Activated CD4-positive, alpha-beta T cell treated with anti-CD3 and anti-CD28 coated beads for 24 hours (primary cell): Measurements from ENCODE around the gene PAPOLB.

ENCODE experiments used
- DNase-seq, 2 donors: peaks; one replicate each; pipeline ENCODE4 v3.0.0-alpha.2; 2020; ENCODE audit warnings: low read depth in 2 of 2

Gene PAPOLB

DNA sequence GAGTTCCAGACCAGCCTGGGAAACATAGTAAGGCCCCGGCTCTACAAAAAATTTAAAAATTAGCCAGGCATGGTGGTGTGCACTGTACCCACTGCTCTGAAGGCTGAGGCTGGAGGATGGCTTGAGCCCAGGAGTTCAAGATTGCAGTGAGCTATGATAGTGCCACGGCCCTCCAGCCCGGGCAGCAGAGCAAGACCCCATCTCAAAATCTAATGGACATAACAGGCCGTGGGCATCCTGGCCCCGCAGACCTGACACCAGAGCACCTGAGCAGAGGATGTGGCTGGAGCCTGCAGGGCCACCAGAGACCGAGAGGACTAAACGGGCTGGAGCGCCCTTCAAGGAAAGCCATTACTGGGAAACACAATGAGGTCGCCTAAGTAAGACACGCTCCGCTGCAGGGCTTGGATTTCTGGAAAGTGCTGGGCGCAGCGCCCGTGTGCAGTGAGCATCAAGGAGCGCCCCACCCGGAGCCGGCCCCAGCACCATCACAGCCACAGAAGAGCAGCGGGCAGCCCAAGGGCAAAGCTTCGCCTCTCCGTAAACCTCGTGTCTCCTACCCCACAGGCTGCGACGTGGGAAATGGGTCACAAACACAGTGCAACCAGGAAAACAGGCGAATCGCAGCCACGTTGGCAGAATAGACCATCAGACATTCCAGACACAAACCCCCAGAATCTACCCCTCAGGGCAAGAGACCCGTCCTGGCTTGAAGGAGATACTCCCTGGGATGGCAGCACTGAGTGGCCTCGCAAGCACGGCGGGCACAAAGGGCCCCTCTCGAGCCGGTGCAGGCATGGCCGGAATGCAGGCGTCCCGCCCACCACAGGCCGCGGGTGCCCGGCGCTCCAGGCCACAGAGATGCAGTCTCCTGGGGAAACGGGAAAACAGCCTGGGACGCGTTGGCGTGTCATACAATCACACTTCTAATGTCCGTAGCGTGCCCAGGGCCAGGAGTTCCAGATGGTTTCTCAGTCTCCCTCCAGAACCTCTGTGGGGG, 16.8 kb upstream of the PAPOLB start:
- no peak for DNase-seq

- DNase-seq, result no peak
Observed at GRCh38 chr7:4876586-4876985, 14.8 kb upstream of the PAPOLB start.

DNA sequence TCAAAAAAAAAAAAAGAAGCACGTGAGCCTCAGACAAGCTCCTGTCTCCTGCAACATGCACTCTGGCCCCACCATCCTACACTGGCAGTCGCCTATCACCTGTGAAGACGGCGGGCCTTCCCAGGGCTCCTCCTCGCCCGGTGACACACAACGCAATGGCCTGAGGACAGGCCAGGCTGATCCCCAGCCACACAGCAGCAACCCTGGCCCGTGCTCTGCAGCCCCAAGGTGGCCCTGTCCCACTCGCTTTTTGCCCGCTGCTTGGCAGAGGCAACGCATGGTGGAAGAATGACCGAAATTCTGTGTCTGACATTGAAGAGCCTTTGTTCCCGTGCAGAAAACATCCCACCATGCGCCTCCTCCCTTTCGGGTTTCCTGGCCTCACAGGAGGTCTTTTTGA, 13.6 kb upstream of the PAPOLB start:
- DNase-seq, result no peak

GRCh38 chr7:4873071-4873944, 11.5 kb upstream of the PAPOLB start:
- no peak for DNase-seq

DNA sequence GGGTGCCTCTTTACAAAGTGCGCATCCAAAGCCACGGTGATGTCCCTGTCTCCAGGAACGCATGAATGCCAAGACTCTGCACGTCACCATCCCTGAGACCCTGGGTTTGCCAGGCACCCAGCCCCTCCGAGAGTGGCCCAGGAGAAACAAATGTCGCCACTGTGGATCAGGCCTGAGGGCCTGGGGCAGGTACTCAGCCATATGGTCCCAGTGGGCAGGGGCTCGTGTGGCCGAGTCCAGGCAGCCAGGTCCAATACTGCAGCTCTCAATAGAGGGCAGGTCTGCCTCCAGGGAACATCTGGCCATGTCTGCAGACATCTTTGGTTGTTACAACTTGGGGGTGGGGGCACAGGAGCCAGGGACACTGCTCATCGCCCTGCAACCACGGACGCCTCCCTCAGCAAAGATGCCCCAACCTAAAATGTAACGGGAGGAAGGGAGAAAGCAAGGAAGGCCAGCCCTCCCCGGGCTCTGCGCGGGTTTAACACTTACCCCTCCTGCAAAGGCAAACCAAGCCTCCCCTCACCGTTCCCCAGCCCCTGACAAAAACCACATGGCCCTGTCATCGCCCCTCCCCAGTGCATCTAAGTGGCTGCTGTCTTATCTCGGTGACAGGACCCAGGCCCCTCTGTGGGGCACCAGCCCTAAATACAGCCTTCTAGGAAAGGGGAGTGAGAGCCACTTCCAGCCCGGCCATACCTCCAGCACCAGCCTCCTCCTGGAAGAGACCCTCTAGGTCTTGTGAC, 10.3 kb upstream of the PAPOLB start:
- DNase-seq, result no peak

DNA sequence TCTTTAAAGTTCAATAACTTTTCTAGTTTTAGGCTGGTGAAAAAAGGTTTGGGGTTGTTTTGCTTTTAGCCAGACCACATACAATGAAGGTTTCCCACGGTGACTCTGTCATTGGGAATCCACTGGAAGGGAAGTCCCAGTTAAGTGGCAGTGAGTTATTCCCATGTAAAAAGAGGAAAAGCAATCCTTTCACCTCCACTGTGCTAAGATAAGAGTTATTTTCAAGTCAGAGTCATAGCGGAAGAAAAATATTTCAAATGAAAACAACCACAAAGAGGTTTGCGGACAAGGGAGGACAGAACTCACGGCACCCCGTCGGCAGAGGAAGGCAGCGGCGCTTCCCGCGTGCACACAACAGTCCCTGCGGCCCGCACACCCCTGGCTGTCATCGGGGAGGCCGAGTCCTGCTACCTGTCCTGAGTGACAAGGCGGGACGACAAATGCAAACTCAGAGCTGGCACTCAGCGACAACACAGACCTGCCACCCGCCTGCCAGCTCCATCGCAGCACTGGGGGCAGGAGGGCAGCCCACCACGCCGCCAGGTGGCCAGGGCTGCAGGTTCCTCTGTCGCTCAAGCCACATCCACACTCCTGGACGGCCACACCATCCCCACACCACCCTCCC, 9.3 kb upstream of the PAPOLB start:
- DNase-seq, result no peak

DNA sequence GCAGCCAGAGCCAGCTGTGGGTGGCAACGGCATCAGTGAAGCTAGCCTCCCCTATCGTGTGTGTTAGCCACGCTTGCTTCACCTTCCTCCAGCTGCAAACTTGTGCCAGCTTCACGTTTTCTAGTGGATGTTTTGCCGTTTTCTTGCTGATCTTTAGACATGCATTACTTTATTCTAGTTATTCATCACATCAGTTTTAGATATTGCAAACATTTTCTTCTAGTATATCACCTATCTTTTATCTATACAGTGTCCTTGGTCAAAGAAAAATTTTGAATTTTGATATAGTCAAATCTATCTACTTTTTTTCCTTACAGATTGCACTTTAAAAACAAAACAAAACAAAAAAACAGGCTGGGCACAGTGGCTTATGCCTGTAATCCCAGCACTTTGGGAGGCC, 6.7 kb upstream of the PAPOLB start:
- DNase-seq, result no peak

GRCh38 chr7:4866528-4867496, 5.0 kb upstream of the PAPOLB start:
- DNase-seq, result no peak

DNA sequence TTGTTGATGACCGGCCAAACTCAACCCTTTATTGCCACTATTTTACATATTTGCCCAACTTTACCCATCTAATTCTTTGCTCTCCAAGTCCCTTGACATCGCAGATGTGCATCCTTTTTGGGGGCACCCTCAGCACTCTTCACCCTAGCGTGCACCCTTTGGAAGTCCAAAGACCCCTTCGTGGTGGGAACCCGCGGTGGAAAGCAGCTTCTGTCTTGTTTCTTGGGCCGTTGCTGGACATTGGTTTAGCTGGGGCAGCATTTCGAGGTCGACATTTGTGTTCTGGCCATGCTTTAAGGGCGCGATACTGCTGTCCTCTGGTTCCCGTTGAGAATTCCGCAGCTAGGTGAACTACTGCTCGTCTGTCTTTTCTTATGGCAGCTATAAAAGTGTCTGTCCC, 326 bp upstream of the PAPOLB start:
- DNase-seq, result no peak

DNA sequence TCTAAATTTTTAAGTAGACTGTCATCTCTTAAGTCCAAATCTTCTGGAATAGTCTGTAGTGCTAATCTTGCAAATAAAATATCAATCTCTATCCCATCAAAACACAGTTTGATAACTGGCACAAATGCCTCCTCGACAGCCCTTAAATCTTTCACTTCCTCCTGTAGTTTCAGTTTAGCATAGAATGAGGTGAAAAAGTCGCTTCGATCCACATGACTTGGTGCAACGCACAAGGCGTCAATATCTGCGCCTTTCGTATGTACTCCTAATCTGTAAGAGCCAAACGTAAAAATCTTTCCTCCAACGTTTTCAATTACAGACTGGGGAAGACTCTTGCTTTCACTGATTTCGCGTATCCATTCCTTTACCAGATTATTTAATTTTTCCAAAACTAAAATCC, 603 bp downstream of the PAPOLB start:
- no peak for DNase-seq

GRCh38 chr7:4857189-4857588, 4.6 kb downstream of the PAPOLB start:
- no peak for DNase-seq

DNA sequence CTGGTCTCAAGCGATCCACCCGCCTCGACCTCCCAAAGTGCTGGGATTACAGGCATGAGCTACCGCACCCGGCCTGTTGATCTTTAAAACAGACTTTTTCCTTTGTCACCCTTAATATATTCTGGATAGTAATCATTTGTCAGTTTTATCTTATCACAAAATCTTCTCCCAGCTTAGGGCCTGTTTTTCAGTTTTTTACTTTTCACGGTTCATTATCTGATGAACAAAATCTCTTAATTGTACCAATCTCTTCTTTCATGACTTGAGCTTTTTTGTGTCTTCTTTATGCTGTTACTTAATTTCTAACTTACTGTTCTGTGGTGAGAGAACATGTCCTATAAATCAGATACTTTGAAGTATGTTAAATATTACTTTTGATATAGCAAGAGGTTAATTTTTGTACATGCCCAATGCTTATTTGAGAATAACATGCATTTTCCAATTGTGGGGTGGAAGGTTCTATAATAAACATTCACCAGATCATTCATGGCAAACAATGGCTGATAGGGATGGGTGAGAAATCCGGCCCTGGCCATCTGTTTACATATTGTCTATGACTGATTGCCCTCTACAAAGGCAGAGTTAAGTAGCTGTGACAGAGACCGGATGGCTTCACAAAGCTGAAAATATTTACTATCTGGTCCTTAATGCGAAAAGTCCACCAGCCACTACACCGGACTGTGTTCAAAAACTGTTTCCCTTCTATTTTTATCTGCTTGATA, 5.3 kb downstream of the PAPOLB start:
- DNase-seq, result no peak

DNA sequence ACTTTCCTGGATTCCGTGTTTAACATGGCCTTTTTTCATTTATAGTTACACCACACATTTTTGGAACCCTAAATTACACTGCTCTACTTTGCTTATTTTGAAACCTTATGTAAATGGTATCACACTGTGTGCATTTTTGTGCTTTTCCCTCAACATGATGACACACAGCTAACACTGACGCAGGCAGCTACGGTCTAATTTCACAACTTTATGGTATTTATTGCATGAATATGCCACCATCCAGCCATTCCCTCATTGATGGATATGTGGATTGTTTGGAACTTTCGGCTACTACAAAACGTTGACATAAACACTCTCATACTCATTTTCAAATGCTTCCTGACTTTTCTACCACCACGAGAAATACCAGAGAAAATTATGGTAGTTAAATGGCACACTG, 6.9 kb downstream of the PAPOLB start:
- DNase-seq, result no peak

DNA sequence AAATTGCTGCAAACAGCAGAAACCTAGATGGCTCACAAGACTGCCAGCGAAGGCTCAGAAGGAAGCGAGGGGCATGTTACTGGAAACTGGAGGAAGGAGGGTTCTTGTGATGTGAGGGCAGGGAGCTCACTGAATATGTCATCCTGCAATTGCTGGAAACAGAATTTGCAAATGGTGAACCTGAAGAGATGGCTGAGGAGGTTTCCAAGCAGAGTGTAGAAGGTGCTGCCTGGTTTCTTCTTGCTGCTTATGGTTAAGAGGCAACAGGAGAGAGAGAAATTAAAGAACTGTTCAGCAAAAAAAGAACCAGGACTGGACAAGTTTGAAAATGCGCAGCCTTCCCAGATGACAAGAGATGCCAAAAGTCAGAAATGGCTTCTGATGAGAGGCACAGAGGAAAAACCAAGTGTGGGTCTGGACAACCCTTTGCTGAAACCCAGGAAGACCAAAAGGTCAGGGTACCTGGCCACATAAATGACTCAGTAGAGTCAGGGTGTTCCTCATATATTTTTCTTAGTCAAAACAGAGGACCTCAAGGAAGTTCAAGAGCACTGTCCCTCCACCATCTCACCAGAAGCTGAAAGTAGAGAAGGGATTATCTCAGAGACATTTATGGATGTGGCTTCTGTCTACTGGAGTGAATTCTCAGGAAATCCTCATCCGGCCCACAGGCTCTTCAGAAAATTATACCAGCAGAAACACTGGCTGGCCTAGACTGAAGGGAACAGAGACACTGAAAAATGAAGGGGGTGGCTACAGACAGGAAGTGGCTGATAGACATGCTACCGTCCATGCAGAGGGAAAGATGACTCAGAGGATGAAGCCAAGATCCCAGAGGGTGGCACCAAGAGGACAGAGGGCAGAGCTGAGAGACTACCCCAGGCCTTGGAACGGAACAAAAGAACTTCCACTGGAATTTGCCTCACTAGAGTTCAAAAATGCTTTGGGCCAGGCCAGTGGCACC, 10.1 kb downstream of the PAPOLB start:
- no peak for DNase-seq

GRCh38 chr7:4850262-4850795, 11.5 kb downstream of the PAPOLB start:
- DNase-seq, result no peak

DNA sequence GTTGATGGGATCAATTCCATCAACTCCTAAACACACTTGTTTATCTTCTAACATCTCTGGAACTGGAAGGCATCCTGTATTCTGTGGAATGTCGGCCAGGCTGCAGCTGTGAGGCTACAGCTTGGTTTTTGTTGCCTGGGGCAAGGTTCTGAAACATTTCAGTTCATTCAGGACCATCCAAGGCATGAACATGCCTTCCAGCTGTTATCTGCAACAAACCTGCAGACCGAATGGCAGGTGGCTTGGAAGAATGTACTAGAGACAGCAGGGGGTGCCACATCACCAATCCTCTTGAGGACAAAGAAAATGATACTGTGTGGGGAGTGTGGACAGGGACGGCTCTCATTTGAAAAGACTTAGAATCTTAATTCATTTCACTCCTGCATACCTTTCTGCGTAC, 12.4 kb downstream of the PAPOLB start:
- DNase-seq, result no peak

- DNase-seq, result no peak
Observed at GRCh38 chr7:4845740-4846142, 16.1 kb downstream of the PAPOLB start.
